GM18519 (cell line): ENCODE measurements around the gene MSX2.

Experiments
- ATAC-seq: cut with Tn5 transposase; IDR thresholded peaks from one replicate; pipeline ENCODE4 v1.9.1; 2021; ENCODE audit warnings: mild to moderate bottlenecking, moderate library complexity; ENCODE audit not compliant: unreplicated experiment, low FRiP score

The MSX2 gene

DNA sequence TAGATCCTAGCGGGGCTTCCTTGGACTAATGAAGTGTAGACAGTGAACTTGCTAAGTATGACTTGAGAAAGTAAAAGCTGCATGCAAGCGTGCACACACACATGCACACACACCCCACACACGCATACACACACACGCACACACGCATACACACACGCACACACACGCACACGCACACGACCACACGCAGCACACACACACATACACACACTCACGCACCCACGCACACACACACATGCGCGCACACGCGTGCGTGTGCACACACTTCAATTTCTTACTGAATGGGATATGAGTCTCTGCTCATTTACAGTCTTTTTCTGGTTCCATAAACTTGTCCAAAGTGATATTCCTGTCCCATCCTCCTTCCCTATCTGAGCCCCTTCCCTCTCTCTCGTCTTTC lies 41.2 kb downstream of the MSX2 start:
- no peak for ATAC-seq

- no peak for ATAC-seq
Observed at GRCh38 chr5:174767670-174768069, 43.3 kb downstream of the MSX2 start.

GRCh38 chr5:174769005-174769404 lies 44.6 kb downstream of the MSX2 start:
- ATAC-seq: no peak

- no peak for ATAC-seq
Observed at GRCh38 chr5:174773371-174773770, 49.0 kb downstream of the MSX2 start.

- no peak for ATAC-seq
Observed at GRCh38 chr5:174775081-174775480, 50.7 kb downstream of the MSX2 start.

DNA sequence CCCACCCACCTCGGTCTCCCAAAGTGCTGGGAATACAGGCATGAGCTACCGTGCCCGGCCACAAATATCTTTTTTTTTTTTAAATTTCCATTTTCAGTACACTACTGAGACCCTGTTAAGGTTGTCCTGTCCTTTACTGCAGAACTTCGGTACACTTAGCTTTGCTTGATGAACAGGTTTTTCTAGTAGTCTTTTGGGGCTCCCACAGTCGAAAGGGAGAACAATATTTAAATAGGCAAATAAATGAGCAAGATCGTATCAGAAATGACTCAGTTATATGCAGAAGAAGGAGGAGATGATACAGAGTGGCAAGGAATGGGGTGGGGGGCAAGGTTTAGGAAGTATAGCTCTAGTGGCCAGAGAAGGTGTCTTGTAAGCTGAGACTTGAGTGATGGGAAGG lies 52.7 kb downstream of the MSX2 start:
- ATAC-seq: no peak

DNA sequence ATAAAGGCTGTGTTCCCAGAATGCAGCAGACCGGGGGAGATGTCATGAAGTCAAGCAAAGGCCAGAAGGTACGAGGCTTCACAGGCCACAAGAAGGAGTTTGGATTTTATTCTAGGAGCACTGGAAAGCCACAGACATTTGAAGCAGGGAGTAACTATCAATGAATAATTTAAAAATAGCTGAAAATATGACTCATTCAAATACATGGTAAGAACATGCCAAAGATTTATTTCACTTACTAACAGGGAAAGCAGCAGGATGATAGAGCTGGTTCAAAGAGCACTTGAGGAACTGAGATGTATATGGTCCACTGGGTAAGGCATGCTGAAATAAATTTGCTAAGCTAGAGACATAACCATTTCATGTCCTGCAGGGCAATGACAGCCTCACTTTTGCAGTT lies 53.2 kb downstream of the MSX2 start:
- no peak for ATAC-seq
